T-helper 1 cell treated with Interleukin-12 subunit alpha and Interleukin-12 subunit beta and Interleukin-4 antibody, amounts not matched to agents 30 μg/mL and 1 μg/mL, for 36 hours (primary cell): ENCODE measurements around the gene BAZ2B.
"Not testable (repeated sequence)": the region's sequence is repeated elsewhere in the genome, so short reads cannot be mapped to it uniquely, and the experiment has no call there.

Experiments used
- H3K27ac Mint-ChIP-seq: one replicate; pipeline ENCODE4 v1.8.0; 2021; ENCODE audit warnings: mild to moderate bottlenecking, mixed read lengths
- H3K27me3 Mint-ChIP-seq: one replicate; pipeline ENCODE4 v1.8.0; 2021; ENCODE audit warnings: low read depth, mixed read lengths
- H3K36me3 Mint-ChIP-seq: one replicate; pipeline ENCODE4 v1.8.0; 2021; ENCODE audit warnings: low read depth, mixed read lengths
- H3K4me1 Mint-ChIP-seq: one replicate; pipeline ENCODE4 v1.8.0; 2021; ENCODE audit warnings: low read depth, mixed read lengths
- H3K4me3 Mint-ChIP-seq: one replicate; pipeline ENCODE4 v1.8.0; 2021; ENCODE audit warnings: mild to moderate bottlenecking, moderate library complexity, mixed read lengths
- H3K9me3 Mint-ChIP-seq: one replicate; pipeline ENCODE4 v1.8.0; 2021; ENCODE audit warnings: mixed read lengths

Gene BAZ2B

DNA sequence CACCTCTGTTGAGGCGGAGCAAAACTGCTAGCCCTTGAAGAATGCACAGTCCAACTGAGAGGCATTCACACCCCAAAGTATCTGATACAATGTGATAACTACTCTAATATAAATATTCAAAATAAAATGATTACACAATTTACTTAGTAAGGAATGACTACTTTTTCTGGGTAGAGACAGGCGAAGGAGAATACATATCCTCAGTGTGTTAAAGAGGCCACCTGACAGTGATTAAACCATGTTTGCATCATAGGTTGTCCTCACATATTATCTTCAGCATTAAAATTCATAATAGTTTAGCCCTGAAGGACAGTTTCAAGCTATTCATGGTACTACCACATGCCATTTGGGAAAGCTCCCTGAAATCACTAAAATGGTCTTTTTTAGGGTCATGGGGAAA is 16.9 kb upstream of the BAZ2B start:
- no peaks in the 10 kb centered on the region for H3K9me3 Mint-ChIP-seq
- H3K27me3 Mint-ChIP-seq: no peaks in the 10 kb centered on the region
- no peaks in the 10 kb centered on the region for H3K4me1 Mint-ChIP-seq
- no peak overlapping the region for H3K4me3 Mint-ChIP-seq
- H3K27ac Mint-ChIP-seq: no peak overlapping the region
- H3K36me3 Mint-ChIP-seq: no peaks in the 10 kb centered on the region

DNA sequence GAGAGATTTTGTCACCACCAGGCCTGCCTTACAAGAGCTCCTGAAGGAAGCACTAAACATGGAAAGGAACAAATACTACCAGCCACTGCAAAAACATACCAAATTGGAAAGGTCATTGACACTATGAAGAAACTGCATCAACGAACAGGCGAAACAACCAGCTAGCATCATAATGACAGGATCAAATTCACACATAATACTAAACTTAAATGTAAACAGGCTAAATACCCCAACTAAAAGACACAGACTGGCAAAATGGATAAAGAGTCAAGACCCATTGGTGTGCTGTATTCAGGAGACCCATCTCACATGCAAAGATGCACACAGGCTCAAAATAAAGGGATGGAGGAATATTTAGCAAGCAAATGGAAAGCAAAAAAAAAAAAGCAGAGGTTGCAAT is 9.3 kb upstream of the BAZ2B start:
- H3K4me1 Mint-ChIP-seq, H3K9me3 Mint-ChIP-seq, H3K4me3 Mint-ChIP-seq, H3K27ac Mint-ChIP-seq, H3K36me3 Mint-ChIP-seq: not testable (repeated sequence)
- H3K27me3 Mint-ChIP-seq: peaks cover 13% of the 10 kb centered on the region

DNA sequence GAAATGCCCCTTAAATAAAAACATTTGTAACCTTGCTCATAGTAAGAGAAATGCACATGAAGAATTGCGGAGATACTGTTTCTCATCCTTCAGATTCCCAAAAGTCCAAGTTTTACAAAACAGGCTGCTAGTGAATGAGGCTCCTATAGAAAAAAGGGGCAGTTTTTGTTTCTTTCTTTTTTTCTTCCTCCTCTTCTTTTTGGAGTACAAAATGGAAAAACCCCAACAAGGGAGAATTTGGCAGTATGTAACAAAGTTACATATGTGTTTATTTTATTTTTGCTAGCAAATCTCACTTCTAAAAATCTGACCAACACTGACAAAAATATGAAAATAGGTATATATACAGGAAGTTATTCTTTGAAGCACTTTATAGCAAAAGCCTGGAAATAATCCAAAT is 7.1 kb upstream of the BAZ2B start:
- Mint-ChIP-seq H3K27me3 (peaks cover 13% of the 10 kb centered on the region), H3K4me1 (no peaks in the 10 kb centered on the region), H3K36me3 (no peaks in the 10 kb centered on the region), H3K9me3 (peaks cover 8% of the 10 kb centered on the region), H3K27ac (no peak overlapping the region), H3K4me3 (no peak overlapping the region)

DNA sequence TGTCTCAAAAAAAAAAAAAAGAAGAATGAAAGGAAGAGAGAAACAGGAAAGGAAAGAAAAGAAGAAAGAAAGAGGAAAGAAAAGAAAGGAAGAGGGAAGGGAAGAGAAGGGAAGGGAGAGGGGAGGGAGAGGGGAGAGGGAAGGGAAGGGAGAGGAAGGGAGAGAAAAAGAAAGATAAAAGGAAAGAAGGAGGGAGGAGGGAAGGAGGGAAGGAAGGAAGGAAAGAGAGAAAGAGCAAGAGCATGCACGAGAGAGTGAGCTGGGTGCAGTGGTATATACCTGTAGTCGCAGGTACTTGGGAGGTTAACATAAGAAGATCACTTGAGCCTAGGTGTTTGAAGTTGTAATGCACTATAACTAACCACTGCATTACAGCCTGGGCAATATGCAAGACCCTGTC is 6.6 kb upstream of the BAZ2B start:
- Mint-ChIP-seq H3K27me3 (peaks cover 15% of the 10 kb centered on the region), H3K4me1 (no peaks in the 10 kb centered on the region), H3K9me3 (peaks cover 8% of the 10 kb centered on the region), H3K36me3 (no peaks in the 10 kb centered on the region), H3K27ac (no peak overlapping the region), H3K4me3 (no peak overlapping the region)

DNA sequence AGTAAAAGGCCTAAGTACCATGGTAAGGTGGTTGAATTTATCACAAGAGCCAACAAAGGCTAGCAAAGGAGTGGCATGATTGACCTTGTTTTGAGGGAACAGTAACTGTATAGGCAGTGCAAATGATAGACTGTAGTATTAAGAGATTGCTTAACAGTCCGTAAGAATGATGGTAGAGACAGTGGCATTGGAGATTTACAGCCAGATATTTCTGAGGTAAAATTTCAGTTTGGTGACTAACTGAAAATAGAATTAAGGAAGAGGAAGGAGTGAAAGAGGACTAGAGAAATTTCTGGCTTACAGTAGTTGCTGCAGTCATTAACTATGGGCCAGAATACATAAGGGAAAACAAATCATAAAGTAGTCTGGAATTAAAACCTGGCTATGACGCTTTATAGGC is 4.4 kb upstream of the BAZ2B start:
- H3K27ac Mint-ChIP-seq: no peak overlapping the region
- H3K4me1 Mint-ChIP-seq: peaks cover 5% of the 10 kb centered on the region
- H3K4me3 Mint-ChIP-seq: no peak overlapping the region
- H3K27me3 Mint-ChIP-seq: peaks cover 28% of the 10 kb centered on the region
- H3K36me3 Mint-ChIP-seq: no peaks in the 10 kb centered on the region
- H3K9me3 Mint-ChIP-seq: no peaks in the 10 kb centered on the region

DNA sequence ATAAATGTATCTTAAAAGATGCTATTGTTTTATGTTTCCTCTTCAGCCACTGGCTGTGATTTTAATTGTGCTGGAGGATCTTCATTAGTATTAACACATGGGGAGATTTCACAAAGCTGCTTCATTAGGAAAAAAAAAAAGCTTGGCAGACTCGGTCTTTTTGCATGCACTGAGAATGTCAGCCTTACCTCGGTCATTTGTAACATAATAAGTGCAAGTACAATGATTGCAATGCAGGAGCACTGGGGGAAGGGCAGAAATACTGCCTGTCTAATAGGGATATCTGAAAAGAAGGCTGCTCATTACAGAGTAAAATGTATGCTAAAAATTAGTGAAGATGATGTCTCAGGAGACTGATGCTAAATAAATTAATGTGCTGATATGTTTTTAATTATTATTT is 1.3 kb upstream of the BAZ2B start:
- Mint-ChIP-seq H3K27ac (no peak overlapping the region), H3K4me3 (no peak overlapping the region), H3K36me3 (peaks cover under 1% of the 10 kb centered on the region), H3K4me1 (peaks cover 12% of the 10 kb centered on the region), H3K9me3 (no peaks in the 10 kb centered on the region), H3K27me3 (peaks cover 46% of the 10 kb centered on the region)

DNA sequence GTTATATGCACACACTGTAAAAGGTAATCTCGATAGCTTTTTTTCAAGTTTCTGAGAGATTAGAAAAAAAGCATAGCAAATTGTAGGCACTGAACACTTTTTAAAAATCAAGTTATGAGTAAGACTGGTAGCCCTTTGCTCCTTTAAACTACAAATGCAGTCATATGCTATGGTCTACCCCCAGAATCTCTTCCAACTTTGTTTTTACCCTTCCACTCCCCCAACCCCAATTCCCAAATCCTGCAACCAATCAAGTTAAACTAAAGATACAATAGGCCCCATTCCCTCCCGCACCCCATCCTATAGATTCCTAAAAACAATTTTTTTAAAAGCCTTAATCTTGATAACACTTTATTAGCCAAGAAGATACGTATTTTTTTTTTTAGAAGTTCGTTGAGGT is 752 bp upstream of the BAZ2B start:
- H3K4me1 Mint-ChIP-seq: peaks cover 12% of the 10 kb centered on the region
- H3K36me3 Mint-ChIP-seq: peaks cover 2% of the 10 kb centered on the region
- H3K4me3 Mint-ChIP-seq: no peak overlapping the region
- no peak overlapping the region for H3K27ac Mint-ChIP-seq
- no peaks in the 10 kb centered on the region for H3K9me3 Mint-ChIP-seq
- peaks cover 52% of the 10 kb centered on the region for H3K27me3 Mint-ChIP-seq

DNA sequence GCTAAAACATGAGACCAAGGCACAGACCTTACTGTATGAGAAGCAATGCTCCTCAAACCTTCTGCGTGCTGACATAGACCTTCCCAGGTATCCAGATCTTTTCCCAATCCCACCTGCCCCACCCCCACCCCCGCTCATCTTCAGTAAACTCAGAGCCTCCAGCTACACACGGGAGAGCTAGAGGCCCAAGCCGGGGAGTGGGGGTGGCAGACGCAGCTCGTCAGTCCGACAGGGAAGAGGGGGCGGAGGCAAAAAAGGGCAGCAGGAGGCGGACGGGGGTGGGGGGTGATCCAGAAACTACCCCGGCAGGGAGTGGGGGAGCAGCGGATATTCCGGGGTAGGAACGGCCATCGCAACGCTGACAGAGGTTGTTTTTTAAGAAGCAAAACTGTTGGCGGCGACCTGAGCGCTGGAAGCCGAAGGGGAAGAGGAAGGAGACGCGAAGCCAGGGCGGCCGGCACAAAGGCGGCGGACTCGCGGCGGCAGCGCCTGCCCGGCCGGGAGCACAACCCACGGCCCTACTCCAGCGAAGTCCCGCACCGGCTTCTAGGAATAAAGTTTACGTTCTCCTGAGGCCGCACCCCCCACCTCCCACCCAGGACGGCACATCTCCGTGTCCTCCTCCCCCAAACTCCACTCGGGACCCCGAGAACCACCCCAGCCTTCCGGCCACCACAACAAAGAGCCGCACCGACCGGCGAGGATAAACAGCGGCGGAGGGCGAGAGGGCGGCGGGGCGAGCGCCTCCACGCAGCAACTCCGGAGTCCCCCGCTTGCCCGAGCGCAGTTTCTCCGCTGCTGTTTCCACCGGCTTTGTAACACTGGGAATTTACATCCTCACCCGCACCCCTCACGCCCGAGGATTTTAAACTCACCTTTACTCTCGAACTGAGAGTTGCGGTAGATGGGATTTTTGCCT is 722 bp downstream of the BAZ2B start:
- H3K27me3 Mint-ChIP-seq: peaks cover 52% of the 10 kb centered on the region
- no peak overlapping the region for H3K27ac Mint-ChIP-seq
- H3K4me3 Mint-ChIP-seq: peak overlapping the region; percentile 86
- H3K36me3 Mint-ChIP-seq: peaks cover 2% of the 10 kb centered on the region
- H3K4me1 Mint-ChIP-seq: peaks cover 12% of the 10 kb centered on the region
- H3K9me3 Mint-ChIP-seq: no peaks in the 10 kb centered on the region

DNA sequence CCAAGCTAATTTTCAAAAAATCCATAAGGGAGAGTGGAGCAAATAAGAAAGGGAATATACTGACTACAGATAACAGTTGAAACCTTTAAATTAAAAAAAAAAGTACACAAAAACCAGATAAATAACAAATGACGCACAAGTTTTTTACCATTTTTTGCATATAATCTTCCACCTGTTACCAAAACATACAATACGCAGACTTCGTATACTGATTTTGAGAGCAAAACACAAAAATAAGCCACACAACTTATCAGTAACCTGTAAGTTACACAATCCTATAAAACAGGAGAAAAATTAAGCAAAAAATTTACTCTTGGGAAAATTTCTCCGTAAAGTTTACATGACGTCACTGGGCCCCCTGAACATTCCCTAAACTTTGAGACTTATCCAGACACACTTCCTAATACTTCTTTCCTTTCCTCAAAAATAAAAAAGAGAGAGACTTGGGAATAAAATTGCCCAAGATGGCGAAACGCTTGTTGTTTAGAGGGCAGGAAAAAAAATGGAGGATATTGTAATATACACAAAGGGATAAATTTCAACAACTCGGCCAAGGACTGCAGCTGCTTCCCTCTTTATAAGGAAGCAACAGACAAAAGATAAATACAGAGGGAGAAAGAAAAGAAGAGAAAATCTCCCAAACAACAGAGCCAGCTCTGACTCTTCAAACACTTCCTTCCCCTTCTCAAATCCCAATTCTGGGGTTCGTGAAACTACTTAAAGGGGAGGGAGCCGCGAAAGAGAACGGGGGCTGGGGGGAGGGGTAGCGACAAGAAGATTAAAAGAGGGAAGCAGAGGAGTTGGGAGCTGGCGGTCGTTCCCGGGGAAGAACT is 1.6 kb downstream of the BAZ2B start:
- Mint-ChIP-seq H3K36me3 (peaks cover 2% of the 10 kb centered on the region), H3K4me1 (peaks cover 12% of the 10 kb centered on the region), H3K27me3 (peaks cover 52% of the 10 kb centered on the region), H3K4me3 (peak overlapping the region; percentile 86), H3K9me3 (no peaks in the 10 kb centered on the region), H3K27ac (no peak overlapping the region)

DNA sequence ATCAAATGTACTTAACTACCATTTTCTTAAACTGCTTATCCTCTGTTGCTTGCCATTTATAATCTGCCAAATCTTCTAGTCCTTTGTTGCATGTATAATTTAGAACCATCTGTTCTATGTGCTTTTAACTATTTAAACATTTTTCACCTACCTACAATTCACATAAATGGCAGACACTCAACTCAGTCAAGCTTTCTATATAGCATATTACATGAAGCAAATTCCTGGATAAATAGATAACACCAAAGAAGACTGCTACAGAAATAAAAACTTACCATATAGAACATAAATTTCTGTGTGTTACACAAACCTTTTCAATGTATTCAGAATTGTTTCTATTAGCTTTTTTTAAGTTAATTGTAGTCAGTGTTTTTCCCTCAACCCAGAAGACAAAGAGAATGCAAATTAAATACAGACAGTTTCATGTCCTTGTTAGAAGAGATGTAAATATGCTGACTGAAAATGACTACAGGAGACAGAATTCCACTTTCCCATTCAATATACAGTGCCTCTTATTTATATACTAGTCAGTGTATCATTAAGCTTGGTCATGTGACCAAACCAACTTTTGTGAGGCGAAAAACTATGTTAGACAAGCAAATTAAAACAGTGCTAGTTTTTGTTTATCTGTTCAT is 2.6 kb downstream of the BAZ2B start:
- H3K27ac Mint-ChIP-seq: no peak overlapping the region
- no peak overlapping the region for H3K4me3 Mint-ChIP-seq

DNA sequence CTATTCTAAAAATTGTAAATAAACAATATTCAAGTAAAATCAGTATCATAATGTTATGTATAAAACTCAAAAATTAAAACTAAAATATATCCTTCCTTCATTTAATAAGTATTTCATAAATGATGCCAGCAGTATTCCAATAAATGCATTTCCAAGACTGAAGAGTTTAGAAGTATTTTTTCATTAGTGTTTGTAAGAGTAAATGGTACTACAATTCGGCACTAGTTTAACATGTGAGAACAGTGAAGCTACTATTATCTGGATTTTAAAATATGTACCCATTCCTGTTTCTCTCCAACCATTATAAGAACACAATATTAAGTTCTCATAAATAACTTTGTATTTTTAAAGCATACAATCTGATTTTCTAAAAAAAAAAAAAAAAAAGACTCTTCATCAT is 3.3 kb downstream of the BAZ2B start:
- H3K36me3 Mint-ChIP-seq: peaks cover 2% of the 10 kb centered on the region
- H3K4me1 Mint-ChIP-seq: peaks cover 12% of the 10 kb centered on the region
- H3K9me3 Mint-ChIP-seq: no peaks in the 10 kb centered on the region
- H3K27ac Mint-ChIP-seq: no peak overlapping the region
- H3K4me3 Mint-ChIP-seq: no peak overlapping the region
- H3K27me3 Mint-ChIP-seq: peaks cover 50% of the 10 kb centered on the region

More for the DNA sequence above, 2.6 kb downstream of the BAZ2B start:
- H3K27me3 Mint-ChIP-seq: peaks cover 52% of the 10 kb centered on the region
- peaks cover 2% of the 10 kb centered on the region for H3K36me3 Mint-ChIP-seq
- H3K9me3 Mint-ChIP-seq: no peaks in the 10 kb centered on the region
- peaks cover 12% of the 10 kb centered on the region for H3K4me1 Mint-ChIP-seq

DNA sequence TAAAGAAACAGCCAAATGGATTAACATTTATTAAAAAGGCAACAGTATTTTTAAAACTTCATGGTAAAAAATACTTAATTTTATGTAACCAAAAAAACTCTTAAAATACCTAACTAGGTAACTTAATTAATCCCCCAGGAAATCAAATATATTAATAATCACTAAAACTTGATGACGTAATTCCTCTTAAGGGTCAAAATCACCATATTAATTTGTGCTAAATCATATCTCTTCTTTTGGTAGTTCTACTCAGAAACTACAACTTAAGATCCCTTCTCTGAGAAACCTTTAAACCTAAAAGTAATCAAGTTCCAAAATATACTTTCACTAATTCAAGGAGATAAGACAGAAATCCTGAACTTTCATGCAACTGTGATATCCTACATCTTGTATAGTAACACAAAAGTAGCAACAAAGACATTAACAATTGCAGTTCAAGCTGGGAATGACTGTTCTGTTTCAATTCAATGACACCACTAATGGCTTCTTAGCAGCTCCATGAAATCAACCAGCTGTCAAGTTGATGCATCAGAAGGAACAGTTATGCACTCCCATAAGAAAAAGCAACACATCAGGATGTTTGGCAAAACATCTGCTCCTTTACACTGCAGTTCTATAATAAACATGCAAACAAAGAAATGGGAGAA is 4.0 kb downstream of the BAZ2B start:
- Mint-ChIP-seq H3K27me3 (peaks cover 43% of the 10 kb centered on the region), H3K27ac (no peak overlapping the region), H3K4me1 (peaks cover 12% of the 10 kb centered on the region), H3K36me3 (peaks cover 2% of the 10 kb centered on the region), H3K9me3 (no peaks in the 10 kb centered on the region), H3K4me3 (no peak overlapping the region)

DNA sequence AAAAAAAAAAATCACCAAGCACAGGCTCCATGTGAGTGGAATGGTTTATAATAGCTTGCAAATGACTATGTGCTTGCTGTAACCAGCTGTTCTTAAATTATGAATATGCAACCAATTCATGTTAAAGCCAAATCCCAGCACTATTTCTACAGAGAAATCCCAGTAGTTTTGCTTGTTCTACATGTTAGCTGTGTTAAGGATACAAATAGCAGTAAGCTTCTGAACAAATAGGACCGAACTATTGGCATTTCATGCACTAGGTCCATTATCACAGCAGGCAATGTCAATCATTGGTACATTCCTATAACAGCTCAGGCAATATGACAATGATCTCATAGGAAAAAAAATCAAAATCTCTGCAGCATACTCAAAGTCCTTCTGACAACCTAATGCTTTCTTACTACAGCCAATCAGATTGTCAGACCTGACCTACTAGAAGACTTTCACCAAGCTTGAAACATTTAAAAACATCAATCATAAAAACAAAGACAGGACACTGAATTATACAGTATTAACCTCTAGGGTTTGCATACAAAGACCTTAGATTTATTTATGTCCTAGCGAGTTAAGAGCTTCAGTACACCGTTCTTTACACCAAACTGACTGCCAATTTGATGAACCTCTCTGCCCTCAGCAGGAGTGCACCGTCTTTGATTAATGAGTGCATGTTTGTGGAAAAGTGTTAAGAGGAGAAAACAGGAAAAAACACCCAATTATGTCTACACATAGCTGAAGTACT is 6.4 kb downstream of the BAZ2B start:
- Mint-ChIP-seq H3K36me3 (peaks cover 2% of the 10 kb centered on the region), H3K9me3 (no peaks in the 10 kb centered on the region), H3K4me1 (peaks cover 5% of the 10 kb centered on the region), H3K27me3 (peaks cover 22% of the 10 kb centered on the region), H3K4me3 (no peak overlapping the region), H3K27ac (no peak overlapping the region)
